Measurements from ENCODE around the gene CLTB.
"Not testable (repeated sequence)": the region's sequence is repeated elsewhere in the genome, so short reads cannot be mapped to it uniquely, and the experiment has no call there.

Gene CLTB, protein sequence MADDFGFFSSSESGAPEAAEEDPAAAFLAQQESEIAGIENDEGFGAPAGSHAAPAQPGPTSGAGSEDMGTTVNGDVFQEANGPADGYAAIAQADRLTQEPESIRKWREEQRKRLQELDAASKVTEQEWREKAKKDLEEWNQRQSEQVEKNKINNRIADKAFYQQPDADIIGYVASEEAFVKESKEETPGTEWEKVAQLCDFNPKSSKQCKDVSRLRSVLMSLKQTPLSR

DNA sequence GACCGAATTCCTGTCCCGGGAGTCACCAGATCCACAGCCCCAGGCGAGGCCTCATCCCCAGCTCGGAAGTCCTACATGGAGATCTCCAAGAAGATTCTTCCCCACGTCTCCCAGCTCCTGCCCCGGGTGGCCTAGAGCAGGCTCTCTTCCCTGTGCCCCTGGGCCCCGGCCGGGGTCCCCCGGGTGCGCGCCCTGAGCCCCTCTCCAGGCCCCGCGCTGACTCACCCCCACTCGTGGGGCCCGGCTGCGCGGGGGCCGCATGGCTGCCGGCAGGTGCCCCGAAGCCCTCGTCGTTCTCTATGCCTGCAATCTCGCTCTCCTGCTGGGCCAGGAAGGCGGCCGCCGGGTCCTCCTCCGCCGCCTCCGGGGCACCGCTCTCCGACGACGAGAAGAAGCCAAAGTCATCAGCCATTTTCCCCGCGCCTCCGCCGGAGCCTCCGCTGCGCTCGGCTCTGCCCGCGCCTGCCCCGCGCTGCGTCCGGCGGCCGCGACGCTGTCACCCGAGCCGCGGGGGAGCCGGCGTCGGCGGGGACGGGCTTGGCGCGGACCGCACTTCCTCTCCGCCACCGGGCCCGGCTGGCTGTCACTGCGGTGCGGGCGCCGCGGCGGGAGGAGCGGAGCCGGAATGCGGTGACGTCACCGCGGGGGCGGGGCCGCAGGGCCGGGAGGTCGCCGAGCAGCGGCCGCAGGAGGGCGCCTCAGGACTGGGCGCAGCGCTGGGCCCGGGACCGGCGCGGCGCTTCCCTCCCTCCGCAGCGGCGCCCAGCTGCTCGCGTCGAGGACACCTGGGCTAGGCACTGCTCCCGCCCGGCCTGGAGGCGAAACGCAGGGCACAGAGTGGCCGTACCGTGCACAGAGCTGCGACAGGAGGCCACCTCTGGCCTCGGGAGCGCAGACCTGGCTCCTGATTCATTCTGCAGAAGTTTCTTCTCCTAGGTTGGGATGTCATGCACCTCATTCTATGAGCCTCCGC lies at the start of gene CLTB:
TSS of gene CLTB (minus strand) at position 588 of the 973 bp plus-strand sequence. CDS start at position 412, 176 bp downstream.
- peak; percentile 79 for DNase-seq (ENCODE audit: low read depth)

DNA sequence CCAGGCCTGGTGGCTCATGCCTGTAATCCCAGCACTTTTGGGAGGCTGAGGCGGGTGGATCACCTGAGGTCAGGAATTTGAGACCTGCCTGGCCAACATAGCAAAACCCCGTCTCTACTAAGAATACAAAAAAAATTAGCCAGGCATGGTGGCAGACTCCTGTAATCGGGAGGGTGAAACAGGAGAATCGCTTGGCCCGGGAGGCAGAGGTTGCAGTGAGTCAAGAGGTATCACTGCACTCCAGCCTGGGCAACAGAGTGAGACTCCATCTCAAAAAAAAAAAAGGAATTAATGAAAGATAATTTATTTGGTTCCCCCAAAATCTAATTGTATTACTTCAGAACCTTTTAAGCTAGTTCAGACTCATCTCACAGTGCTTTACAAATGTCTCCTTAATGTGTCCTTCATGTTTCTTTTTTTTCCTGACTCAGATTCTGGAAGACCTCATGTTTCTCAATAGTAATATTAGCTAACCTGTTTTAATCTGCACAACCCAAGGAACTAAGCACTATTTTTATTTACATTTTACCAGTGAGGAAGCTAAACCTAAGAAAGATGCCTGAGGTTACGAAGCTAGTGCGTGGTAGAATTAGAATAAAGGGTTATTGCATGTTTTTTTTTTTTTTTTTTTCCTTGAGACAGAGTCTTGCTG lies 46.9 kb upstream of the CLTB start:
- no peak for DNase-seq (ENCODE audit: low read depth)

DNA sequence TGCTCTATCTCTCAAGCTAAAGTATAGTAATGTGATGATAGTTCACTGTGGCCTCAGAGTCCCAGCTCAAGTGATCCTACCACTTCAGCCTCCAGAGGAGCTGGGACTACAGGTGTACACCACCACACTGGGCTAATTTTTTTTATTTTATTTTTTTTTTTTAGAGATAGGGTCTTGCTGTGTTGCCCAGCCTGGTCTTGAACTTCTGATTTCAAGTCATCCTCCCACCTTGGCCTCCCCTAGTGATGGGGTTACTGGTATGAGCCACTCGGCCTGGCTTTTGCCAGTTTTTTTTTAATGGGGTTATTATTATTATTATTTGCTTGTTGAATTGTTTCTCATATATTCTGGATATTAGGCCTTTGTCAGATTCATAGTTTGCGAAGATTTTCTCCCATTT lies 45.0 kb upstream of the CLTB start:
- no peak for DNase-seq (ENCODE audit: low read depth)

DNA sequence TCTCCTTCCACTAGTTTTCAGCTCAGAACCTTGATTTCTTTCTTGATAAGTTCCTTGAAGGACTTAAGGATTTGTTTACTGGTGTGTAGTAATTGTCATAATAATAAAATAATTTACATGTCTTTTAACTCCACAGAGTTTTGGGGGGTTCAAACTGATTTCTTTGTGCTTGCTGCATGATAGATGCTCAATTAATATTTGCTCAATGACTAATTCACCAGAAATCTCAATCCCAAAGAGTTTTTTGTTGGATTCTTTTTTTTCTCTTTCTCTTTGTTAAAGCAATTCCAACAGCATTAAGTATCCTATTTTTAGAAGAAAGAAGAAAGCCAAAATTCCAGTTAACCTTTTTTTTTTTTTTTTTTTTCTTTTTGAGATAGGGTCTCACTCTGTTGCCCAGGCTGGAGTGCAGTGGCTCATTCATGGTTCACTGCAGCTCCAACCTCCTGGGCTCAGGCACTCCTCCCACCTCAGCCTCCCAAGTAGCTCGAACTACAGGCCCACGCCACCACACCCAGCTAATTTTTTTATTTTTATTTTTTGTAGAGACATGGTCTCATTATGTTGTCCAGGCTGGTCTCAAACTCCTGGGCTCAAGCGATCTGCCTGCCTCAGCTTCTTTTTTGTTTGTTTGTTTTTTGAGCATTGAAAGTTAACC lies 42.7 kb upstream of the CLTB start:
- no peak for DNase-seq (ENCODE audit: low read depth)

DNA sequence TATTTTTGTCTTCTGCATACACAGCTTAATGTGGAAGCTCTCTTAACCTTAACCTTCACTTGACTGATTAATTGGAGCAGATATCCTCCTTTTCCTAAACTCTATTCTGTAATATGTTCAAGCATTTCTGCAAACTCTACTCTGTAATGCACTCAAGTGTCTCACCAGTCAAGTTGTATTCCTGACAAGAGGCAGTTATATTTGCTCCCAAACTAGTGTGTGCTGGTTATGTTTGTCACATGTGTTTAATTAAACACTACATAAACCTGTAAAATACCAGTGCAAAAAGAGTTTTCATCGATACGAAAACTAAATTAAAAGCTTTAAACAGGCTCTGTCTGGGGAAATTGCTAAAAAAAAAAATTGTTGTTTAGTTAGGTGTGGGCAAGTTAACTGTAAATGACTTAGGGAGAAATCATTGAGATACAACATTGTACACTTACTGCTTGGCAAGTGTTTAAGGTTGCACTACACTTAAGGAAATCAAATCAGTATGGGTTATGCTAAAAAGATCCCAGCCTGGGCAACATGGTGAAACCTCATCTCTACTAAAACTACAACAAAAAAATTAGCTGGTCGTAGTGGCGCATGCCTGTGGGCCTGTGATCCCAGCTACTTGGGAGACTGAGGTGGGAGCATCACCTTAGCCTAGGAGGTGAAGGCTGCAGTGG lies 38.5 kb upstream of the CLTB start:
- no peak for DNase-seq (ENCODE audit: low read depth)

DNA sequence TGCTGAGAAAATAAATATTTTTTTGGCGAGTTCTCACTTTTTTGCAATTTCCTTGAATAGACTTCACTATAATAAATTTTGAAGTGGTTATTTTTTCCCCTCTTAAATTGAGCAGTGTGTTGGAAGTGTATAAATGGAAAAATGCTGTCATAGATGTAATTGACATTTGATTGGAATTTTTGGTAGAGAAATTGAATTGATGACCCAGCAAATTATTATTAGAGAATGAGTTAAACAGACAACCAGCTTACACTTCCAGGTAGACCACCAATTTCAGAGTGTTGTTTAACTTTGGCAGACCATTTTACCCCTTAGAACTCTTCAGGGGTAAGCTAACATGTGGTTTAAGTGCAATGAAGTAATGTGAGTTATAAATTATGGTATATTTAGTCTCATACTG lies 33.7 kb upstream of the CLTB start:
- no peak for DNase-seq (ENCODE audit: low read depth)

DNA sequence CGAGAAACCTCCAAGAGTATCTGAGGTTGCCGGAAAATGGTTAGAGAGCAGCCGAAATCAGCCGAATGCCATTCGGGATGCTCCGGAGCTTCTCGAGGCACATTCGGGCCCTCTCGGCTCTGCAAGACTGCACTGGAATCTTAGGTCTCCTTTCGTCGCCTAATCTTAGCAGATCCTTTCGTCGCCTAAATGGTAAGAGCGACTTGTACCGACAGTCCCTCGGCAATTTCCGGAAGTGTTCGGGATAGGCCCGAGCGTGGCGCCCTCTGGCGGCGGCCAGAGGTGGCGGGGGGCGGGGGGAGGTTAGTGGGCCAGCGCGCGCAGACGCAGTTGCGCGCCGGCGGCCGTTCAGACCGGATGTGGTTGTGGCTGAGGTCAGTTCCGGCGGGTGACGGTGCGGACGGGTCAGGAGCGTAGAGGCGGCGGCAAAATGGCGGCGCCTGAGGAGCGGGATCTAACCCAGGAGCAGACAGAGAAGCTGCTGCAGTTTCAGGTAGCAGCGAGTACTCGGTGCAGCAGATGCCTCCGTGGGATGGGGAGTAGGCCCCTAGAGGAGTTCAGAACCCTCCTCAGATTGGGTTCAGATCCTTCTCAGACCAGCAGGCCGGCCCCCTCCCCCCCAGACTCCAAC lies 31.8 kb upstream of the CLTB start, which contains the start of gene FAF2:
TSS of gene FAF2 (plus strand) at position 408 of the 631 bp plus-strand sequence. CDS start at position 431, 23 bp downstream.
- peak; percentile 98 for DNase-seq (ENCODE audit: low read depth)

DNA sequence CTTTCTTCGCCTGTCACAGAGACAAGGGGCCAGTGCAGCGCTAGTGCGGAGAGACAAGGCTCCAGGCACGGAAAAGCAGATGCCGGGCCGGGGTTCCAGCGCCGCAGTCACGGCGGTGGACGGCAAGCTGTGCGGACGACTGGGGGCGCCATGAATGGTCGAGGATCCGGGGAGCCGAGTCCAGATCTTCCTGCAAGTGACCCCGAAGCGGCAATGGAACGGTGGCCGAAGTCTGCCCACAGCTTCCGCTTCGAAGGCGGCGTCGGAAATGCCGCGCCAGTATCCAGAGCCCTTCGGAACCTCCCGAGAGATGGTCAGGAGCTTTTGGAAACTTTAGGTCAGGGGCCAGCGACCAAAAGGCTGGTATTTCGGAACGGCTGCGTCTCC lies 31.2 kb upstream of the CLTB start:
- DNase-seq (ENCODE audit: low read depth) = no peak

DNA sequence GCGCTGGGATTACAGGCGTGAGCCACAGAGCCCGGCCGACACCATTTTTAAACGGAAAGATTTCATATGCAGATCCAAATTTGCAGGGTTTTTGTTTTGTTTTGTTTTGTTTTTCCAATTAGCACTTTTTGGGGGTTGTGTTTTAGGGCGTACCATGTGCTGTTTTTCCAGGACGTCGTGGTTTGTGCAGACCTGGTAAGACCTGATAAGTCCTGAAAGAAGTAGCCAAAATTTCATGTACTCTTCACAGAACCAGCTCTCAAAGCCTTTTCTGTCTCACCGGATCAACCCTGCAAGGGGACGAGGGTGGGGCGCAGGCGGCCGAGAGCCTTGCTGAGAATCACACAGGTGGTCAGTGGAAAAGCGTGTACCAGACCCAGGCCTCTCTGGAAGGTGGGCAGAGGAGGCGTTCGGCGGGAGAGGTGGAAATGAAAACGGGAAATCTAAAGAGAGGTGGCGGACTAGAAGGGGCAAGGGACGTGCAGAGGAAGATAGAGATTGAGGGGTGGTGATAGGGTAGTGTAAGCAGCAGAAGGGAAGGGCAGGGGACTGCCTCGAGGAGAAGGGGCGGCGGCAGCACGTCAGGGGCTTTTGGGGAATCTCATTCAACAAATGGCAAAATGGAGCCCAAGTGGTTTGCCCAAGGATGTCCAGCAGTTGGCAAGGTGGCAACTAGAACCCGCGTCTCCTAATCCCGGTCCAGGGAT lies 30.7 kb upstream of the CLTB start:
- no peak for DNase-seq (ENCODE audit: low read depth)

DNA sequence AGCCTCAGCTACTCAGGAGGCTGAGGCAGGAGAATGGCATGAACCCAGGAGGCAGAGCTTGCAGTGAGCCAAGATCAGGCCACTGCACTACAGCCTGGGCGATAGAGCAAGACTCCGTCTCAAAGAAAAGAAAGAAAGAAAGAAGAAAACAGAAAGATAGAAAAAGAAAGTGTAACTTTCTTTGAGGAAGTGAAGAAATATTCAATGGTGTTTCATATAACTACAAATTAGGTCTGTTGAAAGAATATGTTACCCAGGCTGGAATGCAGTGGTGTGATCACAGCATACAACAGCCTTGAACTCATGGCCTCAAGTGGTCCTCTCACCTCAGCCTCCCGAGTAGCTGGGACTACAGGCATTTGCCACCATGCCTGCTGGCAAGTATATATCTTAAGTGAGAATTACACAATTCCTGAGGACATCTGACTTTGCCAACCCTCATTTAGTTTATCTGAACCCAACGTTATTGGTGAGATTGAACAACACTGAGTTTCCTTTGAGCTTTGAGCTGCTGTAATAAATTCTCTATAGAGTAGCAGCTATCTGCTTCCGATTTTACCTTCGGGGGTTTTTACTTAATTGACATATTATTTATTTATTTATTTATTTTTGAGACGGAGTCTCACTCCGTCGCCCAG lies 29.8 kb upstream of the CLTB start:
- no peak for DNase-seq (ENCODE audit: low read depth)

DNA sequence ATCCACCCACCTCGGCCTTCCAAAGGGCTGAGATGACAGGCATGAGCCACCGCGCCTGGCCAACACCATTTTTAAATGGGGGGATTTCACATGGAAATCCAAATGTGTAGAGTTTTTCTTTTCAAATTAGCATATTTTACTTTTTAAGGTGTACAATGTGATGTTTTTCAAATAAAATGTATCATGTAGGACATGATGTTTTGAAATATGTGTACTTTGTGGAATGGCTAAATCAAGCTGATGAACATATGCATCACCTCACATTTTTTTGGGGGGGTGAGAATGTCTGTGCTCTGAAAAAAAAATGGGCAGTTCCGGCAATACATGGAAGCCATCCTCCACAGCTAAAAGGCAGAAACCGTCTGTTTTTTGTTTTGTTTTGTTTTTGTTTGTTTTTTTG lies 28.4 kb upstream of the CLTB start:
- DNase-seq (ENCODE audit: low read depth) = no peak

DNA sequence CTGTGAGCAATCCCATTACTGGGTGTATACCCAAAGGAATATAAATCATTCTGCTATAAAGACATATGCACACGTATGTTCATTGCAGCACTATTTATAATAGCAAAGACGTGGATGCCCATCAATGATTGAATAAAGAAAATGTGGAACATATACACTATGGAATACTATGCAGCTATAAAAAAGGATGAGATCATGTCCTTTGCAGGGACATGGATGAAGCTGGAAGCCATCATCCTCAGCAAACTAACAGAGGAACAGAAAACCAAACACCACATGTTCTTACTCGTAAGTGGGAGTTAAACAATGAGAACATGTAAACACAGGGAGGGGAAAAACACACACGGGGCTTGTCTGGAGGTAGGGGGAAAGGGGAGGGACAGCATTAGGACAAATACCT lies 26.6 kb upstream of the CLTB start:
- not testable (repeated sequence) for DNase-seq (ENCODE audit: low read depth)

DNA sequence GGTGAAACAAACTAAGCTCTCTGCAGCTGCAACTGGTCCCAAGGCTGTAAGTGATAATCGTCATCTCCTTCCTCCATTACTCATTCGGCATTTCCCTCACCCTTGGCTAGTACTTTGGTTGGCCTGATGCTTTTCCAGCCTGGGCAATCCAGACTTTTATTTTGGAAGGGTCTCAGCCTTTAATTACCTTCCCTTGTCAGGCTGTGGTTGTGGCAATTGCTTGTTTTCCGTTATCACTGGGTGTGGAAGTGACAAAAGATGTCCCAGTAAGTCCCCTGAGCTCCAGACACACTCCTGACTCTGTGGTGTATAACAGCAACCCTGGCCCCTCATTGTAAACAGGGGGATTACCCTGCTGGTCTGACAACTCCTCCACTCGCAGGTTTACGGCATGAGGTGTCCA lies 25.6 kb upstream of the CLTB start:
- no peak for DNase-seq (ENCODE audit: low read depth)

DNA sequence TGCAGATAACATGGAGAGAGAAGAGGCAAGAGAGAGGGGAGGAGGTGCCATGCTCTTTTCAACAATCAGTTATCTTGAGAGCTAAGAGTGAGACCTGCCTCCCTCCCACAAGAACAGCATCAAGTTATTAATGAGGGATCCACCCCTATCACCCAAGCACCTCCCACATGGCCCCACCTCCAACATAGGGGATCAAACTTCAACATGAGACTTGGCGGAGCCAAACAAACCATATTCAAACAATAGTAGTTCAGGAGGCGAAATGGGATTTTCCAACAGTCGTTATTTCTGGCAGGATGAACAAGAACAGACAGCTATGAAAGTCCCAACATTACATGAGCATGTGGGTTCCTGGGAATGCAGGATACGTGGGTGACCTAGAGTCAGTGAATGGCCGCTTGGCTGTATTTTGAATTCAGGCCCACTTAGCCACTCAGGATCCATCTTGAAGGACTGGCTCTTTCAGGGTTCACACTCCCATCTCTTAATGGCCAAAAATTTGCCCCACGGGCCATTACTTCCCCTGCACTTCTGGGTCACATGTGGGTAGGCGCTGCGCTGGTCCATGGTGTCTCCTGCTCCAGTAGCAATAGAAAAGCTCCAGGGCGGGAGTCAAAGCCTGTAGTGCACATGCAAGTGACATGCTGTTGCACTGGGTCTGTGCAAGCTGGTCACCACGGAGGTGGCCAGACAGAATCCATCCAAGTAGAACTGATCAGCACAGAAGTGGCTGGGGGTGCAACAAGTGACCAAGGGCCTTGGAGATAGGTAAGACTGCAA lies 24.8 kb upstream of the CLTB start:
- DNase-seq (ENCODE audit: low read depth) = no peak

DNA sequence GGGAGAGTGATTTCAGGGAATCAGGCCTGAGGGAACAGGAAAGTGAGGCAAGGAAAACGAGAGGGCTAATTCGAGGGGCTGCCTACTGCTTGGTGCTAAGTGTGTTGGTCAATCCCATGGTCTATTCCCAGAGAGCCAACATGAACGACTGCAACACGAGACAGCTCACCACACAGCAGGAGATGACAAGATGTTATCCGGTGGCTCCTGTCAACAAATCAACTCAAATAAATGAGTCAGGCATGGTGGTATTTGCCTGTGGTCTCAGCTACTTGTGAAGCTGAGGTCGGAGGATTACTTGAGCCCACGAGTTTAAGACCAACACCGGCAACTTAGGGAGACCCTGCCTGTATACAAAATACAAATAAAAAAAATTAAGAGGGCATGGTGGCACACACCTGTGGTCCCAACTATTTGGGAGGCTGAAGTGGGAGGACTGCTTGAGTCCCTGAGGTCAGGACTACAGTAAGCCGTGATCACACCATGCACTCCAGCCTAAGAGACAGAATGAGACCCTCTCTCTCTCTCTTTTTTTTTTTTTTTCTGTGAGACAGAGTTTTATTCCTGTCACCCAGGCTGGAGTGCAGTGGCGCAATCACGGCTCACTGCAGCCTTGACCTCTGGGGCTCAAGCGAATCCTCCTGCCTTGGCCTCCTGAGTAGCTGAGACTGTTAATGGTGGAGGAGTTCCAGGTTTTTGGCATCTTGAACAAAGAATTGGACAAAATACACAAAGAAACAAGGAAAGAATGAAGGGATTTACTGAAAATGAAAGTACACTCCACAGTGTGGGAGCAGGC lies 22.8 kb upstream of the CLTB start:
- DNase-seq (ENCODE audit: low read depth) = no peak

DNA sequence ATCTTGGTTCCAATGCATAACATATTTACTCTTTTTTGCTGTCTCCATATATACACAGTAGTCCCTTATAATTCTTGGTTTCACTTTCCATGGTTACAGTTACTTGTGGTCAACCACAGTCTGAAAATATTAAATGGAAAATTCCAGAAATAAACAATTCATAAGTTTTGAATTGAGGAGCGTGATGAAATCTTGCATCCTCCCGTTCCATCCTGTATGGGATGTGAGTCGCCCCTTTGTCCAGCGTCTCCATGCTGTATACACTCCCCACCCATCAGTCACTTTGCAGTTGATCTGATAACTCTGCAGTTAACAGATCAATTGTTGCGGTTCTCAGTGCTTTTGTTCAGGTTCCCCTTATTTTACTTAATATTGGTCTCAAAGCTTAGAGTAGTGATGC lies 20.3 kb upstream of the CLTB start:
- DNase-seq (ENCODE audit: low read depth) = no peak

DNA sequence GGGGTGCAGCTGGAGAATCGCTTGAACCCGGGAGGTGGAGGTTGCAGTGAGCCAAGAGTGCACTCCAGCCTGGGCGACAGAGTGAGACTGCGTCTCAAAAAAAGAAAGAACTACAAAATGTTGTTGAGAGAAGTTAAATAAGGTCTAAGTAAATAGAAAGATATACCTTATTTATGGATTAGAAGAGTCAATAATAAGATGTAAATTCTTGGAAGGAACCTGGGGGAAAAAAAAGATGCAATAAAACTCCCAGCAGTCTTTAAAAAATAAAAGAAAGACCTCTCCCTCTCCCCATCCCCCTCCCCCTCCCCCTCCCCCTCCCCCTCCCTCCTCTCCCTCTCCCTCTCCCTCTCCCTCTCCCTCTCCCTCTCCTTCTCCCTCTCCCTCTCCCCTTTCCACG lies 16.4 kb upstream of the CLTB start:
- DNase-seq (ENCODE audit: low read depth) = no peak

DNA sequence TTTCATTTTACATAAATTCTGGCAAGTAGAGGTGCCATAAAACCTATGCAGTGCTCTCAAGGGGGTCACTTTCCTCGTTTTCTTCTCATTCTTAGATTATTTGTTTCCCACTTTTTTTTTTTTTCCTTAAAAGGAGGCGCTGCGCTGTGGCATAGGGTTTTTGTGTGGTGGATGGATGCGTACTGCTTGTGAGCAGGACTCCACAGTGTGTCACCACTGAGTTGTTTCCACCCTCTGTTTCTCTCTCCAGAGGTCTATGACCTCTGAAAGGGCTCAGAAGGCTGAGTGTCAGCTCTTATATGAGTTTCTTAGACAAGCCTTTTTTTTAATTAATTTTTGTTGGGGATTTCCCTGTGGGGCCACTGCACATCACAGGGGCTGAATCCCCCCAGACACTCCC lies 13.6 kb upstream of the CLTB start:
- DNase-seq (ENCODE audit: low read depth) = no peak
